ENCODE measurements around the gene RAD51B.
A peak's percentile ranks its signal among the peaks of the same experiment; 100 is the strongest.

Gene RAD51B

DNA sequence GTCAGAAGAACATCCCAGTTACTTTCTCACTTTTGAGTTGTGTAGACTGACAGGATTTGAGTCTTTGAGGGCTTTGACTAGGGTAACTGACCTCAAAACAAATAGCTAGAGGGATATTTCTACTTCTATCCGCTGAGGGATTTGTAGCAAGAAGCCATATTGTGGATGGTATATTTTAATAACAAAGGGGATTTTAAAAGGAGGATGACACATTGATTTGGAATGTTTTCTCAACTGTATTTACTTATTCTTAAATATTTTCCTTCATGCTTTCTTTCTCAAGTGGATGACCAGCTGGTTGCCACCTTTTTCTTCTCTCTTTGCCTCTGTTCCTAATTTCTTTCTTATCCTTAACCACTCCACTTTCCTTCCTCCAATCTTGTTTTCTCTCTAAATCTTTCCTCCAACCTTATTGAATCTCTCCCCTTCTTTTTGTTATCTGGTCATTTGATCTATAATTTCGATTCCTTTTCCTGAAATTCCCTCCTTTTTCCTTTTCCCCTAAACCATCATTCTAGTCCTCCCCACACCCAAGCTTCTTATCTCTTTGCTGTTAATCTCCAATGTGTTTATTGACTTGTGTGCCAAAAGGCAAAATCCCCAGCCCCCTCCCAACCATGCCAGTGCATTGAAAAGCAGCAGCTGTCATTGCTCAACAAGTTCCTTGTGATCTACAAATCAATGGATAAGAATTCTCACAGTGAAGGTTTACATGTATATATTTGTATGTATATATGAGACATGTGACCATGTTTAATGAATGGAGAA lies 411.6 kb downstream of the RAD51B start:
- Histone ChIP-seq H3K4me3 (no peak overlapping the region), H3K27ac (peak overlapping the region in 13 of 21 experiments; percentile 52 to 89 (median 80))

DNA sequence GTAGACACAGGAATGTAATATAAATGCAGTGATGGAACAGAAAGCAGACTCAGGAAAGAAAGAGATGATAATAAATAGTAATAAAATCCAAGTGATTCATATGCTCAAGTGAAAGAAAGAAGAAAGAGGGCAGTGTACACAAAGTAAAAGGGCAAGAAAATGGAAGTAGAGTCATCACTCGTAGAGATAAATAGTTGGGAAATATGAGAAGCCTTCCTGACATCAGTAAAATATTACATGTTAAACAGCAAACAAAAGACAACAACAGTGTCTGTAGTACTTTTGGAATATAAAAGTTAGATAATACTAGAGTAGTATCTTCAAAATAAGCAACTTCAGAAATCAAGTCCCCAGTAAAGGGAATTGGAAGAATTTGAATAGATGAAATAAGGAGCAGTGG lies 412.3 kb downstream of the RAD51B start:
- no peak overlapping the region for H3K4me3 ChIP-seq
- peak overlapping the region in 19 of 21 experiments; percentile 12 to 89 (median 75) for H3K27ac ChIP-seq

DNA sequence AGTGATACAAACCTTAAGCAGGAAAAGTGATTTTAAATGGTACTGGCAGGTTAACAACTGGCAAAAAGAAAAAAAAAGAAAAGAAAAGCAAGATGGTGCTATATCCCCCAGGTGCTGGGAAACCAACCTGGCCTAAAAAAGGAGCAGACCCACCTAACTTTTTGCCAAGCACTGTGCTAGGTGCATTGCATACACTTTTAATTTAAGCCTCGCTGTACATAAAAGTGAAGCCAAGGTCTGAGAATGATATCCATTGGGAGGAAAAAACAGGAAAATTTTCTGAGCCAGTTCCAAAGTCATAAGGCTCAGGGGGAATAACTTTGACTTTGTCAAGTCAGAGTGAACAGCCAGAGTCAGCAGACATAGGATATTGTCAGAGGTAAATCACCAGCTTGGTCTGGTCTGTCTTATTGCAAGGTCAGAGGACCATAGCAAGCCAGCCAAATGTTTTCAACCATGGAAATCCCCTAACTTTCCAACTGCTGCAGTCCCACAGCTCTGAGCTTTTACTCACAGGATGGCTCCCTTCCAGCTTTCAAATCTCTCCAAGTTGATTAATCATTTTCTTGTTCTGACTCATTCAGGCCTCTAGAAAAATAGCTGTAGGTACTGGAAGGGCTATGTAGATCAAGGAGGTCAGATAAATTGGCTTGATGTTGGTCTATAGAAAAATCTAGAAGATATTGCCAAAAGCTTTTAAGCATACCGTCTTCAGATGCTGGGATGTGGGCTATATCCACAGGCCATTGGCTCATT lies 412.9 kb downstream of the RAD51B start:
- H3K27ac ChIP-seq: peak overlapping the region in 20 of 21 experiments; percentile 13 to 89 (median 74)

DNA sequence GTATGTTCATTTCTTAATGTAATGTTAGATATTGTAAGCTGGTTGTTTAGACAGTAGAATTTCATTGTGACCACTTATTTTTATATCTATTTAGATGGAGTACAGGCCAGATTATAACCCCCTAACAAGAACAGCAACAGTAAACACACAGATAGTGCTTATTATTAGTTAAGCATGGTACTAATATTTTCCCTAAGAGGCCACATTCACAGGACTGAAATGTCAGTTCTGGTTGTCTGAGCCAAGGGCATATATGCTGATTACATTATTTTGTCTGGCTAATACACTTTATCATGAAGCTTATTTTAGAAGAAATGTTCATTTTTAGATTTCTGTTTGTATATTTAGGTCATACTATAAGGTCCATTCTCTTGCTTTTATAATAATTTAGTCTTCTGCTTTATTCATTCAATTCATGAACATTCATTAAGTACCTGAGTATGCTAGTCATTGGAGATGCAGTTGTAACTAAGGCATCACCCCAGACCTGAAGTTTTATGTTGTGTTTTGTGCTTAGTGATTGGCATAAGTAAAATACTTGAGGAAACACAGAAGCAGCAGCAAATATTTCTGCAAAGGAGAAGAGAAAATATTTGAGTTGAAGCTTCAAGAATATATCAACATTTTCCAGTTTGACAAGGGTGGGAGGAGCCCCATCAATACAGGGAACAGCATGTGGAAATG lies 413.7 kb downstream of the RAD51B start:
- H3K4me3 ChIP-seq: no peak overlapping the region
- H3K27ac ChIP-seq: peak overlapping the region in 19 of 21 experiments; percentile 4 to 89 (median 58)

More for the DNA sequence above, 412.9 kb downstream of the RAD51B start:
- H3K4me3 ChIP-seq: no peak overlapping the region

DNA sequence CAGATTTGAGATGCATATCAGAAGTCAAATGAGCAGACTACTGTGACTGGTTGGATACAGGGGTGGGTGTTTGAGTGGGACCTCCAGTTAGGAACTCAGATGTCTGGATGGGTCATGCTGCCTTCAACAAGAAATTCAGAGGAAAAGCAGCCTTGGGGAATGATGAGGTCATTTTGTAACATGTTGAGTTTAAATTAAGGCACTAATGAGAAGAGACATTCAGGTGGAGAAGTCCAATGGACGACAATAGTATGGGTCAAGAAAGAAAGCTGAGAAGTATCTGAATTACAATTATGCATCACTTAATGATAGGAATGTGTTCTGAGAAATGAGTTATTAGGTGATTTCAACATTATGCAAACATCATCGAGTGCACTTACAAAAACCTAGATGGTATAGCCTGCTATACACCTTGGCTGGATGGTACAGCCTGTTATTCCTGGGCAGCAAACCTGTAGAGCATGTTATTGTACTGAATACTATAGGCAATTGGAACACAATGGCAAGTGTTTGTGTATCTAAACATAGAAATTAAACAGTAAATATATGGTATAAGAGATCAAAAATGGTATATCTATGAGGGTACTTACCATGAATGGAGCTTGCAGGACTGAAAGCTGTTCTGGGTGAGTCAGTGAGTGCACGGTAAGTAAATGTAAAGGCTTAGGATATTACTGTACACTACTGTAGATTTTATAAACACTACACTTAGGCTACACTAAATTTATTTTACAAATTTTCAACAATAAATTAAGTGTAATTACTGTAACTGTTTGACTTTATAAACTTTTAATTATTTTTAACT lies 414.7 kb downstream of the RAD51B start:
- peak overlapping the region in 12 of 21 experiments; percentile 14 to 89 (median 69) for H3K27ac ChIP-seq
- no peak overlapping the region for H3K4me3 ChIP-seq

DNA sequence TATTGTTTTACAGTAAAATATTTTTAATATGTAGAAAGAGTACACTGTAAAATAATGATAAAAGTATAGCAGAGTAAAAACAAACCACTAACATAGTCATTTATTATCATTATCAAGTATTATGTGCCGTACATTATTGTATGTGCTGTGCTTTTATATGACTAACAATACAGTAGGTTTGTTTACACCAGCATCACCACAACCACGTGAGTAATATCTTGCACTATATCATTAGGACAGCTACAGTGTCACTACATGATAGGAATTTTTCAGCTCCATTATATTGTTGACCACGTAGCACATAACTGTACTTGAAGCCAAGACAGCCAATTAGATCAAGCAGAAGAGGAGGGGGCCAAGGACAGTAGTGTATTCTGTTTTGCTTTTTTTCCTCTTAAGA lies 415.4 kb downstream of the RAD51B start:
- H3K4me3 ChIP-seq: no peak overlapping the region
- H3K27ac ChIP-seq: peak overlapping the region in 2 of 21 experiments; percentile 52 to 55

DNA sequence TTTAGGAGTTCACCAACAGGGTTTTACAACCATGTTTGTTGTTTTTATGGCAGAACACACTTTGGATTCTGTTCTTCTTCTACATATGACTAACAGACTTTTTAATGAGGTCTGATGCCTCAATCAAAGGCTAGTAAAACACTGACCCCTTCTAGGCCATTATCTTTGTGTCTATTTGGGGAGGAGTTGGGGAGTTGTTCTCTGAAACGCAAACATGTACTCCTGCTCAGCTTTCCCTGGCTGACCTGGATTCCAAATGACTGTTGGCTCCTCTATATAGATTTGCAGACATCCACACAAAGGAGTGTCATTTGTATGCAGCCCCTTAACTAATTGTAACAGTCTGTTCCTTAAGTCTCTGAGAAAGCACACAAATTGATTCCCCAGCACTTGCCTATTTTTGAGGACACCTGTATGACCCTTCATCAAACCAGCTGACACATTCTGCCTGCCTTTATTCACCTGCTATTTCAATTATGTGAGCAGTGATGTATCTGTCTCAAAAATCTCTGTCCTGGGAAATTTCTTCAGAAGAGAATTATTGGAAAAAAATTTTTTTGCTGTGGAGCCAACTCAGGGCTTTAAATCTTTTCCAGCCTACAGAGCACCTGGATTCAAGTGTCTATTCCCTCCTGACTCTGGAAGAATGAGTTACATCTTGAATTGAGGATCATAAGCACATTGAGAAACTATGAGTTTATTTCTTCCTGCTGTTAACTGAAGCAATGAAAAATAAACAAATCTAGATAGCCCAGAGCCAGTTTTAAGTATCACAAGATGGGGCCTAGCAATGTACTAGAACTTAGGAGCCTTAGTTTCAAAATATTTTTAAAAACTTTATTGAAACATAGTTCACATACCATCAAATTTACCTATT lies 417.2 kb downstream of the RAD51B start:
- Histone ChIP-seq H3K27ac (peak overlapping the region in 6 of 21 experiments; percentile 14 to 63 (median 25)), H3K4me3 (no peak overlapping the region)

DNA sequence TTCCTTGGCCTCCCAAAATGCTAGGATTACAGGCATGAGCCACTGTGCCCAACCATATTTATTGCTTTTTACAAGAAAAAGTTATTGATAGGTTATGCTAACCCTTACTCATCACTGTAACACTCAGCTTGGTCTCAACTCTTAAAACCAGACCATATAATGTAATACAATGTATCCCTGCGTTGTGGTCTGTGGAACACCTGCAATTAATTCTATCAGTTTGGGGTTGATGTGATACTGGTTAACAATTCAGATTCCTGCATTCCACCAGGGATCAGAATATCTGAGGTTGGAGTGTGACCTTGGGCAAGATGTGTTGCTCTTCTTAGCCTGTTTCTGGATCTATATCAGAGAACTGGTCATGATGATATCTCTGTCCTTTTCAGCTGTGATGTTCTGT lies 419.0 kb downstream of the RAD51B start:
- no peak overlapping the region for H3K4me3 ChIP-seq
- peak overlapping the region in 3 of 21 experiments; percentile 25 to 53 (median 27) for H3K27ac ChIP-seq

DNA sequence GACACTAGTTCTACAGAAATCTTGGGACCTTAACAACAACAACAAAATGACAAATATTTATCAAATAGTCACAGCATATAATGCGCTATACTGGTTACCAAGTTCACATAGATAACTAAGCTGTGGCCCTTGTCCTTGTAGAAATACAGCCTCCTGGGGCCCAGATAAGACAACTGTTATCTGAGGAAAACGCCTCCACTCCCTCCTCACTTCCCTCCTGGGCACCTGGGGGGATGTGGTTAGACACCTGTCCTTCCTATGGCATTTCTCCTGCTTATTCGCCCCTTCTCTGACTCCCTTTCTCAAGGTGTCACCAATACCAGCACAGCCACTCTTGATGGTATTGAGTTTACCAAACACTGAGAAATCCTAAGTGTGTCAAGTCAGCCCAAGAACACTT lies 419.4 kb downstream of the RAD51B start:
- Histone ChIP-seq H3K4me3 (no peak overlapping the region), H3K27ac (peak overlapping the region in 4 of 21 experiments; percentile 30 to 59 (median 42))

DNA sequence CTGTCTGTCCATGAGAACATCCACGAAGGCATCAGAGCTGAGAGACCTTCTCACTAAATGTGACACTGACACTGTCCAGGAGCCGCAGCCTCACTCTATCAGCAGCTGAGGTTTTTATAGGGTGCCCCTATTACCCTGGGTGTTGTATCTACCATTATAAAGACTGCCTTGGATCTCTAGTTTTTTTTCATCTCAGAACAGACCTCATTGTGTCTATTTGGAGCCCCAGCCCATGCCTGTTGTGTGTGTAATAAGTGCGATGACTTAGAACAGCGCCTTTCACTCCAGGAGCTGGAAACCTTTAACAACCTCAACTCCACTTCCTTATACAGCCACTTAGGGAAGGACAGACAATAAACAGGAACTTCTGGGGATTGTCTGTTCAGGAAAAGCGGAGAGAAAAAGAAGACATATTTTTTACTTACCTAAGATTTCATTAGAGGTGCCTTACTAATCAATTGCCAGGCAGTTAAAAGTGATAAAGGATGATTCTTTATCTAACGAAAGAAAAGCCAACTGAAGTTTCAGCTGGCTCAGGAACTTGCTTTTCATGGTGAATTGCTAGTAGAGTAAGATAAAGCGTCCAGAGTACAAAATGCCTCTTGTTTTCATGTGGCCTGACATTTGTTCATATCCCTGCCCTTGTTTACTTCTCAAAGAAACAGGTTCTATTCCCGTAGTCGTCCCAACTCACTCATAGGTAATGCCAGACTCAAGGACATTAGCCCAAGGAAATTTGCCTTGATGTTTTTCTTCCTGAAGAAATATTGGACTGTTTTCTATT lies 420.6 kb downstream of the RAD51B start:
- H3K27ac ChIP-seq: peak overlapping the region in 11 of 21 experiments; percentile 27 to 65 (median 37)
- H3K4me3 ChIP-seq: no peak overlapping the region

DNA sequence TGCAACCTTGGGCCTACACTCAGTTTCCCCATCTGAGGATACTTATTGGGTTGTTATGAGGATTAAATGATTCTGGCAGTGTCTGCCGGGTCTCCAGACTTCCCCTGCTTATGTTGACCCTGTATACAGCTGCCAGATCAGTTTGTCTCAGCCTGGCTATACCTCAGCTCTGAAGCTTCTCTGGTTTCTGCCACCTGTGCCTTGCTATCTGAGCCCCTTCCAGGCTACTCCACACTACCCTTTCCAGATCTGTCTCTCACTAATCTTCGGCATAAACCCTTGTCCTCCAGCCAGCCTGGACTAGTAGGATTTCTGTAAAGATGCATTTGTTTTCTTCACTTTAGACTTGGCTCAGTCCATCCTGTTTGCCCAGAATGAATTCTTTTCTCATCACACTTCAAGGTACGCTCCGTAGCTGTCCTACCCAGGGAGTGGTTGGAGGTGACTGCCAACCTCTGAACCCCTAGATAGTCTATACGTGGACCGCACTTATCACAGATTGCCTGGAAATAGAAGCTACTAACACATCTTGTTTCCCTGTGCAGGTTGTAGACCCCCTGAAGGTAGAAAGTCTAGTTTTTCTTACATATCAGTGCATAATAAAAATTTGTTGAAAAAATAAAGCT lies 422.4 kb downstream of the RAD51B start:
- Histone ChIP-seq H3K27ac (peak overlapping the region in 2 of 21 experiments; percentile 4 to 8), H3K4me3 (no peak overlapping the region)

DNA sequence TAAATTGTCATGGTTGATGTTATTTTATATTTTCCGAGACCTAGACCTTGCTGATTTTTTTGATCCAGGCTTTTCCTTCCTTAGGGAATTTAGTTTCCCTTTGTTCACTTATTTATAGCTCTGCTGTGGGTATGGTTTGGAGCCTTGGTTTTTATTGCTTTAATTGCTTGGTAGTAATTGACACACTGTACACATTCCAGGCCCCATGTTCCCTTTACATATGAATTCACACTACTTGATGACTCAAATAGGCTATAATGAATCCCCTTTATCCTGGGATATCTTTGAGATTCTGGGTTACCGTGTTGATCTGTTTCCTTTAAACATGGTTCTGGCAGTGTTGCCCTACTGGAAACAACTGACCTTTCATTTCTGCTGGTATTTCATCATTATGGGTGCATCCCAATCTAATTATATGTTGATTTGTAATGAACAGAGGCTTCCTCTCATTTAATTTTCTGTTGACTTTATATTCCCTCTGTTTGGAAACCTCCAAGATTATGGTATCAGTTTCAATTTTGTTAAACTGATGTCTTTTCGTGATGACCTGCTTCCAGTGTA lies 424.0 kb downstream of the RAD51B start:
- no peak overlapping the region for H3K4me3 ChIP-seq
- peak overlapping the region in 14 of 21 experiments; percentile 3 to 87 (median 74) for H3K27ac ChIP-seq

DNA sequence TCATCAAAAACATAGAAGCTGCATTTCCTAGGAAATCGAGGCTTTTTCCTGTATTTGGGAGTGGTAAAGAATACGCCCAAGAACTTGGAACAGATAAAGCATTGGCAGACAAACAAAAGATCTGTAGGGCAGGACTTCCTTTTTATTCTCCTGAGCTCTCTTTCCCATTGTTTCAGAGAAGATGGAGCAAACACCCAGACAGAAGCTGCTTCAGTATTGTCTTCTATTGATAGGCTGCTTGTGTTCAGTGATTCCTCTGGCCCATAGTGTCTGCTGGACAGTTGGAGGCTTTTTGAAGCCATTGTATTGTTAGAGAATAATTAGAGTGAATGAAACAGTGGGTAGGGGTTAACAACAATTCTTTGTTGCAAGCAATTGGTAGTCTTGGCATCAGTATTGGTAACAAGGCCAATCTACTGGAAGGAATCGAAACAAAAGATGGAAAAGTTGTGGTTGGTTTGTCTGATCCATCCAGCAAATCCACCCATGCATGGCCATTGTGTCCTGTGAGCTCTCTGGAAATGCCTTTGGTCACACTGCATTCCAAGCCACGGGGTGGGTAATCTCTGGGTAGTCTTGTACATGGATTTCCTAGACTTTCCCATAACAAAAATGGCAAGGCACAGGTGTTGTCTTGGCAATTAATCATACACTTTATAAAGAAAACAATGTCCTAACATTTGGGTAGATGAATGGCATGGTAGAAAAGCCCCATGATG lies 424.8 kb downstream of the RAD51B start:
- H3K4me3 ChIP-seq: no peak overlapping the region
- peak overlapping the region in 16 of 21 experiments; percentile 3 to 87 (median 74) for H3K27ac ChIP-seq

DNA sequence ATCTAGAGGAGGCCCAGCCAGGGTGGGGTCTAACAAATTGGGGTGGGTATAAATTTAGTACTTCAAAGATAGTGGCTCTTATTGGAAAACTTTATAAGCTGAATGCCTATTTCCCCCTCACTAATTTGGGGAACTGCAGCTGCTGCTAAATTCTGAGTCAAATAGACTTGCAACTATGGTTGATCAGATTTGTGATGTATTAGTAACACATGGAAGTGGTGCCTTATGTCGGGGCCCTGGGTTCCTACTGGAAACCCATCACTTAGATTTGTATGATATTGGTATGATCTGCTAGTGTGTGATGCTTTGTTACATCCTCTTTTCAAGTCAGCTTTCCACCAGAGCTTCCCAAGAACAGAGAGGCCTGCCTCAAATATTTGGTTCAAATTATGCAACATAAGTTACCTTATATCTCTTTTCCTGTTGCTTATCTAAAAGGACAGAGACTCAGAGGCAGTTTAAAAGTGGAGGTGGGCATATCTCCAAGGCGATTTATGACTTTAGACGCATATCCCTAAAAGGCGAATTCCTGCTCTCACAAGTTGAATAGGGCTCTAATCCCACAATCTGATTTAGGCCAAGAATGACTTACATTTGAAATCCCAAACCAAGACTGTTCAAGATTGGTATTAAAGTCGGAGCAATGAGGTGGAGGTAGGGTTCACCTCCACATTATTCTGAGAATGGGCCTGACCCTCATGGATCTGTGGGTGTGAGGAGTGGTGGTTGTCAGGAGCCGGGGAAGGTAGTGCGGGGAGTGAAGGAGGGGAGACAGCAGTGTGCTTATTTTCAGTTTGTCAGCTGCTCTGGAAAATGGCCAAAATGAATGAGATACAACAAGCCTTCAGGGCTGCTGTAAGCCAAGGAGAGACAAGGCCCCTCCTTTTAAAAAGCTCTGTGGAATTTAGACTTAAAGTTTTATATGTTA lies 425.8 kb downstream of the RAD51B start:
- Histone ChIP-seq H3K4me3 (no peak overlapping the region), H3K27ac (peak overlapping the region in 20 of 21 experiments; percentile 12 to 87 (median 74))

Data from skin epidermis (tissue), 12 donors.